Measurements from ENCODE around the gene NCF2.
A peak's percentile ranks its signal among the peaks of the same experiment; 100 is the strongest.

NCF2 gene

GRCh38 chr1:183635606-183636333 is 45.5 kb upstream of the NCF2 start, which contains the start of gene ARPC5:
TSS of gene ARPC5 (minus strand) at chr1:183635783. CDS start at chr1:183635659, 124 bp downstream.
- H3K79me2 ChIP-seq (ENCODE audit: control insufficient read depth, insufficient read depth, low read length, poor library complexity) = peaks cover 7% of the 10 kb centered on the region
- H3K9me3 ChIP-seq (ENCODE audit: insufficient read depth, low read depth, low read length) = no peaks in the 10 kb centered on the region
- peak within 1 kb of the TSS; percentile 98 for H3K14ac ChIP-seq (ENCODE audit: low read length)
- peak within 1 kb of the TSS; percentile 62 for H3K18ac ChIP-seq (ENCODE audit: low read length)
- H3K27ac ChIP-seq (ENCODE audit: low read depth, low read length) = peak within 1 kb of the TSS; percentile 93
- H3K27me3 ChIP-seq (ENCODE audit: insufficient read depth, low read length) = no peaks in the 10 kb centered on the region
- H2BK120ac ChIP-seq (ENCODE audit: insufficient read depth, low read length, poor library complexity) = peak within 1 kb of the TSS; percentile 88
- DNase-seq = peak; percentile 98 to 99
- peak within 1 kb of the TSS; percentile 93 for H4K91ac ChIP-seq (ENCODE audit: low read depth, low read length)
- no CpG with 5 or more reads among the region's 65 CpGs for WGBS (ENCODE audit: extremely low coverage, insufficient coverage, insufficient read length)
- H3K79me1 ChIP-seq (ENCODE audit: low read length) = peaks cover 9% of the 10 kb centered on the region
- peaks cover 0 to 2% of the 10 kb centered on the region in 2 experiments for H3K36me3 ChIP-seq (ENCODE audit: control insufficient read depth in 1 of 2, insufficient read depth in 2 of 2, low read length in 2 of 2)
- H3K23ac ChIP-seq (ENCODE audit: low read length) = no peak within 1 kb of the TSS
- H3K4me3 ChIP-seq (ENCODE audit: low read depth, low read length) = peak within 1 kb of the TSS; percentile 84
- peak within 1 kb of the TSS; percentile 92 for H3K9ac ChIP-seq (ENCODE audit: low read length)
- H3K4me2 ChIP-seq (ENCODE audit: low read length) = peak within 1 kb of the TSS; percentile 87
- peaks cover 0 to 3% of the 10 kb centered on the region in 2 experiments for H3K4me1 ChIP-seq (ENCODE audit: control insufficient read depth in 1 of 2, insufficient read depth in 2 of 2, low read length in 2 of 2)
- H2AK5ac ChIP-seq (ENCODE audit: low read length) = peak within 1 kb of the TSS; percentile 87
- peak within 1 kb of the TSS; percentile 73 for H4K8ac ChIP-seq (ENCODE audit: low read depth, low read length)
- peak within 1 kb of the TSS; percentile 29 for H4K12ac ChIP-seq (ENCODE audit: low read depth, low read length)
- peak within 1 kb of the TSS; percentile 56 for H2BK5ac ChIP-seq (ENCODE audit: low read depth, low read length, poor library complexity)
- H2BK12ac ChIP-seq (ENCODE audit: low read length) = peak within 1 kb of the TSS; percentile 24
- H2AFZ ChIP-seq (ENCODE audit: insufficient read depth, low read length, poor library complexity) = peak within 1 kb of the TSS; percentile 62
- H3K4ac ChIP-seq (ENCODE audit: low read depth, low read length) = peak within 1 kb of the TSS; percentile 93

GRCh38 chr1:183635099-183635605 is 44.9 kb upstream of the NCF2 start:
- peaks cover 0 to 3% of the 10 kb centered on the region in 2 experiments for H3K4me1 ChIP-seq (ENCODE audit: control insufficient read depth in 1 of 2, insufficient read depth in 2 of 2, low read length in 2 of 2)
- H4K91ac ChIP-seq (ENCODE audit: low read depth, low read length) = peak overlapping the region; percentile 93
- peak overlapping the region; percentile 84 for H3K4me3 ChIP-seq (ENCODE audit: low read depth, low read length)
- peak in 1 of 2 donors; percentile 46 for DNase-seq
- H3K79me1 ChIP-seq (ENCODE audit: low read length) = peaks cover 9% of the 10 kb centered on the region
- H2BK5ac ChIP-seq (ENCODE audit: low read depth, low read length, poor library complexity) = peak overlapping the region; percentile 56
- H4K8ac ChIP-seq (ENCODE audit: low read depth, low read length) = peak overlapping the region; percentile 73
- H3K14ac ChIP-seq (ENCODE audit: low read length) = peak overlapping the region; percentile 98
- peak overlapping the region; percentile 92 for H3K9ac ChIP-seq (ENCODE audit: low read length)
- H3K18ac ChIP-seq (ENCODE audit: low read length) = peak overlapping the region; percentile 62
- H3K36me3 ChIP-seq (ENCODE audit: control insufficient read depth in 1 of 2, insufficient read depth in 2 of 2, low read length in 2 of 2) = peaks cover 2 to 4% of the 10 kb centered on the region in 2 experiments
- peak overlapping the region; percentile 48 for H3K4me2 ChIP-seq (ENCODE audit: low read length)
- peaks cover 7% of the 10 kb centered on the region for H3K79me2 ChIP-seq (ENCODE audit: control insufficient read depth, insufficient read depth, low read length, poor library complexity)
- H2AFZ ChIP-seq (ENCODE audit: insufficient read depth, low read length, poor library complexity) = peak overlapping the region; percentile 62
- peak overlapping the region; percentile 93 for H3K4ac ChIP-seq (ENCODE audit: low read depth, low read length)
- peak overlapping the region; percentile 29 for H4K12ac ChIP-seq (ENCODE audit: low read depth, low read length)
- no CpG with 5 or more reads among the region's 42 CpGs for WGBS (ENCODE audit: extremely low coverage, insufficient coverage, insufficient read length)
- peak overlapping the region; percentile 87 for H2AK5ac ChIP-seq (ENCODE audit: low read length)
- peak overlapping the region; percentile 24 for H2BK12ac ChIP-seq (ENCODE audit: low read length)
- H3K23ac ChIP-seq (ENCODE audit: low read length) = no peak overlapping the region
- peak overlapping the region; percentile 93 for H3K27ac ChIP-seq (ENCODE audit: low read depth, low read length)
- peak overlapping the region; percentile 88 for H2BK120ac ChIP-seq (ENCODE audit: insufficient read depth, low read length, poor library complexity)
- H3K9me3 ChIP-seq (ENCODE audit: insufficient read depth, low read depth, low read length) = no peaks in the 10 kb centered on the region
- no peaks in the 10 kb centered on the region for H3K27me3 ChIP-seq (ENCODE audit: insufficient read depth, low read length)

GRCh38 chr1:183634429-183635065 is 44.3 kb upstream of the NCF2 start:
- peak overlapping the region; percentile 93 for H4K91ac ChIP-seq (ENCODE audit: low read depth, low read length)
- H4K12ac ChIP-seq (ENCODE audit: low read depth, low read length) = no peak overlapping the region
- peaks cover 9% of the 10 kb centered on the region for H3K79me1 ChIP-seq (ENCODE audit: low read length)
- H3K4me2 ChIP-seq (ENCODE audit: low read length) = peak overlapping the region; percentile 48
- H3K18ac ChIP-seq (ENCODE audit: low read length) = peak overlapping the region; percentile 62
- H3K79me2 ChIP-seq (ENCODE audit: control insufficient read depth, insufficient read depth, low read length, poor library complexity) = peaks cover 7% of the 10 kb centered on the region
- H3K9ac ChIP-seq (ENCODE audit: low read length) = peak overlapping the region; percentile 92
- peak overlapping the region; percentile 93 for H3K27ac ChIP-seq (ENCODE audit: low read depth, low read length)
- no peak overlapping the region for H2AK5ac ChIP-seq (ENCODE audit: low read length)
- H3K9me3 ChIP-seq (ENCODE audit: insufficient read depth, low read depth, low read length) = no peaks in the 10 kb centered on the region
- H3K4me1 ChIP-seq (ENCODE audit: control insufficient read depth in 1 of 2, insufficient read depth in 2 of 2, low read length in 2 of 2) = peaks cover 0 to 3% of the 10 kb centered on the region in 2 experiments
- H4K8ac ChIP-seq (ENCODE audit: low read depth, low read length) = peak overlapping the region; percentile 73
- no peak overlapping the region for H2BK120ac ChIP-seq (ENCODE audit: insufficient read depth, low read length, poor library complexity)
- peak overlapping the region; percentile 56 for H2BK5ac ChIP-seq (ENCODE audit: low read depth, low read length, poor library complexity)
- H3K27me3 ChIP-seq (ENCODE audit: insufficient read depth, low read length) = no peaks in the 10 kb centered on the region
- no peak overlapping the region for H2AFZ ChIP-seq (ENCODE audit: insufficient read depth, low read length, poor library complexity)
- DNase-seq = peak in 1 of 2 donors; percentile 46
- H3K4ac ChIP-seq (ENCODE audit: low read depth, low read length) = peak overlapping the region; percentile 93
- peaks cover 2 to 4% of the 10 kb centered on the region in 2 experiments for H3K36me3 ChIP-seq (ENCODE audit: control insufficient read depth in 1 of 2, insufficient read depth in 2 of 2, low read length in 2 of 2)
- no peak overlapping the region for H2BK12ac ChIP-seq (ENCODE audit: low read length)
- WGBS (ENCODE audit: extremely low coverage, insufficient coverage, insufficient read length) = no CpG with 5 or more reads among the region's 10 CpGs
- H3K4me3 ChIP-seq (ENCODE audit: low read depth, low read length) = peak overlapping the region; percentile 84
- peak overlapping the region; percentile 46 for H3K14ac ChIP-seq (ENCODE audit: low read length)
- H3K23ac ChIP-seq (ENCODE audit: low read length) = no peak overlapping the region

- no CpG with 5 or more reads among the region's 1 CpG for WGBS (ENCODE audit: extremely low coverage, insufficient coverage, insufficient read length)
- H3K79me2 ChIP-seq (ENCODE audit: control insufficient read depth, insufficient read depth, low read length, poor library complexity) = peaks cover 7% of the 10 kb centered on the region
- no peaks in the 10 kb centered on the region for H3K9me3 ChIP-seq (ENCODE audit: insufficient read depth, low read depth, low read length)
- H3K27ac ChIP-seq (ENCODE audit: low read depth, low read length) = no peak overlapping the region
- peak in 1 of 2 donors; percentile 58 for DNase-seq
- H3K4ac ChIP-seq (ENCODE audit: low read depth, low read length) = no peak overlapping the region
- no peak overlapping the region for H2BK12ac ChIP-seq (ENCODE audit: low read length)
- no peak overlapping the region for H3K18ac ChIP-seq (ENCODE audit: low read length)
- no peak overlapping the region for H3K9ac ChIP-seq (ENCODE audit: low read length)
- H3K36me3 ChIP-seq (ENCODE audit: control insufficient read depth in 1 of 2, insufficient read depth in 2 of 2, low read length in 2 of 2) = peaks cover 2 to 5% of the 10 kb centered on the region in 2 experiments
- H4K91ac ChIP-seq (ENCODE audit: low read depth, low read length) = no peak overlapping the region
- no peak overlapping the region for H2AK5ac ChIP-seq (ENCODE audit: low read length)
- no peak overlapping the region for H2BK5ac ChIP-seq (ENCODE audit: low read depth, low read length, poor library complexity)
- no peak overlapping the region for H4K12ac ChIP-seq (ENCODE audit: low read depth, low read length)
- H3K27me3 ChIP-seq (ENCODE audit: insufficient read depth, low read length) = no peaks in the 10 kb centered on the region
- peaks cover 0 to 3% of the 10 kb centered on the region in 2 experiments for H3K4me1 ChIP-seq (ENCODE audit: control insufficient read depth in 1 of 2, insufficient read depth in 2 of 2, low read length in 2 of 2)
- H3K79me1 ChIP-seq (ENCODE audit: low read length) = peaks cover 9% of the 10 kb centered on the region
- no peak overlapping the region for H3K14ac ChIP-seq (ENCODE audit: low read length)
- no peak overlapping the region for H4K8ac ChIP-seq (ENCODE audit: low read depth, low read length)
- no peak overlapping the region for H2AFZ ChIP-seq (ENCODE audit: insufficient read depth, low read length, poor library complexity)
- H2BK120ac ChIP-seq (ENCODE audit: insufficient read depth, low read length, poor library complexity) = no peak overlapping the region
- peak overlapping the region; percentile 48 for H3K4me2 ChIP-seq (ENCODE audit: low read length)
- no peak overlapping the region for H3K23ac ChIP-seq (ENCODE audit: low read length)
- no peak overlapping the region for H3K4me3 ChIP-seq (ENCODE audit: low read depth, low read length)
Observed at GRCh38 chr1:183633676-183634343, 43.6 kb upstream of the NCF2 start.

Measured in trophoblast cell (in vitro differentiated cells and primary cell).